Activated CD8-positive, alpha-beta memory T cell treated with anti-CD3 and anti-CD28 coated beads, Interleukin-2, amount 50 U/mL, for 24 hours (primary cell): ENCODE results near the gene POU2F1.

Source experiments
- DNase-seq: peaks from one replicate; pipeline ENCODE4 v3.0.0-alpha.2; 2020; ENCODE audit errors: extremely low read depth

Gene POU2F1

GRCh38 chr1:167220537-167221125 lies at the start of gene POU2F1:
Gene POU2F1, plus strand, starts transcription at chr1:167220886. Its CDS starts 12 bp downstream, at chr1:167220898.
- peak; percentile 97 for DNase-seq

DNA sequence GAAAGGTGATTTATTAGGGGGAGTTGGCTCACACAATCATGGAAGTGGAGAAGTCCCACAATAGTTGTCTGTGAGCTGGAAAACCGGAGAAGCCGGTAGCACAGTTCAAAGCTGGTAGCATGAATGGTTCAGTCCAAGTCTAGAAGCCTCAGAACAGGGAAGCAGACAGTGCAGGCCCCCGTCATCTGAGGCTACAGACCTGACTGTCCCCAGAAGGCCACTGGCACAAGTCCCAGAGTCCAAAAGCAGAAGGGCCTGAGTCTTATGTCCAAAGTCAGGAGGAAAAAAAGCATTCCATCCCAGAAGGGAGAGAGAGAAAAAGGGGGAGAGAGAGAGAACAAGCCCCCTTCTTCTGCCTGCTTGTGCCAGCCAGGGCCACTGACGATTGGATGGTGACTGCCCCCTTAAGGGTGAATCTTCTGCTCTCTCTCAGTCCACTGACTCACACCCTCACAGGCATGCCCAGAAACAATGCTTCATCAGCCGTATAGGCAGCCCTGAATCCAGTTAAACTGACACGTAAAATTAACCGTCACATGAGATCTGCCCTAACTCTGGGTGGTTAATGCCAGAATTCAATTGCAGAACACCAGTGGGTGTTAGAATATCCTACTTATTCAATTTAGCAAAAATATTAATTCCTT lies 49.3 kb upstream of the POU2F1 start:
- DNase-seq = no peak

- DNase-seq = no peak
These were observed 47.0 kb upstream of the POU2F1 start for GRCh38 chr1:167173516-167174184.

DNA sequence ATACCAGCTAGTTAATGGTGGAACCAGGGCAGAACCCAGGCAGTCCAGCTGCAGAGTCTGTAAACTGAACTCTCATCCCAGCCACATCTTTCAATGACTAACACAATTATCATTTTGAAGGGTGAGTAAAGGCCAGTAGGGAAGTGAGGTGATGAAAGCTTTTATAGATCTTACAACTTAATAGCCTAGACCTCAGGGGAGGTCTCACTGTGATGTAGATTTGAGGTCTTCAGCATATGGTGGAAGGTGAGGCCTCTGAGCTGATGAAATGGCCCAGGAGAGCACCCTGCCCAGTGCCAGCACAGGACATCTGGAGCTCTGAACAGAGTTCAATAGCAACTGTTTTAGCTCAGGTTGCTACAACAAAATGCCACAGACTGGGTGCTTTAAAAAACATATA lies 44.8 kb upstream of the POU2F1 start:
- DNase-seq = no peak

GRCh38 chr1:167178831-167179230 lies 41.9 kb upstream of the POU2F1 start:
- DNase-seq = no peak

- no peak for DNase-seq
These were observed 37.9 kb upstream of the POU2F1 start for GRCh38 chr1:167182571-167183320.

DNA sequence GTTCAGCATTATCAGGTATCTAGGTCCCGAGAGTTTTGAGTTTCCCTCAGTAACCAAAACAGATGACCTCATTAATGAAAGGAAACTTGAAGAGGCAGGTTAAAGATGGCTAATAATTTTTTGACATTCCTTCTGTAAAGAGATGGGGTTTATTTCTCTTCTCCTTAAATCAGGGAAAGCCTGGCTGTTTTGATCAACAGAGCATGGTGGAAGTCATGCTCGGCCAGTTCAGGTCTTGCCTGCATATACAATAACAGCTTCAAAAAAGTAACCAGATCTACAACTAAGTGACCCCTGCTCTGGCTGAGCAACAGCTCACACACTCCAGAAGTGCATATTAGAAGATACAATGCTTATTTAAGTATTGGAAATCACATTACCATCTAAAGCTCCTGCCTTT lies 36.6 kb upstream of the POU2F1 start:
- DNase-seq = no peak

GRCh38 chr1:167185062-167185461 lies 35.6 kb upstream of the POU2F1 start:
- DNase-seq = no peak

DNA sequence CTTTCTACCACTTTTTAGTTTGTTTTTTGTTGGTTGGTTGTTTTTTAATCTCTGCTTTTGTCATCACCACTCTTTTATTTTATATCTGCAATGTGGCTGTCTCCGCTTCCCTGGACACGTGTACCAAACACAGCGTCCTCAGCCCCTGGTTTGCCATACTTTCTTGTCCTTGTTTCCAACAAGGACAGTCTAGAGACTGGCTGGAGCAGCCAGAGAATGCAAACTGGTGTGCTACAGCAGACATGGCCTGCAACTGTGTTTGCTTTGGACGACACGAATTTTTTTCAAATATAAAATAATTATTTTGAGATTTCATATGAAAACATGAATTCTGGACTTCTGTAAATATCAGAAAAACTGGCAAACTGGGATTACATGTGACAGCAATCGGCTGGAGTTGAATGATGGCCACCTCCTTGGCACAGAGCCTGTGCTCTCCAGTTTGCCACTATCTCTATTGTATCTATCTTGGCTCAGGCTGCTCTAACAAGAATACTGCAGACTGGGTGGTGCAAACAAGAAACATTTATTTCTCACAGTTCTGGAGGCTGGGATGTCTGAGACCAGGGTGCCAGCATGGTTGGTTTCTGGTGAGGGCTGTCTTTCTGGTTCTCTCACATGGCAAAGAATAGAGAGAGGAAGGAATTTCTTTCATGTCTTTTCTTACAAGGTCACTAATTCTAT lies 34.6 kb upstream of the POU2F1 start:
- no peak for DNase-seq

- no peak for DNase-seq
These were observed 33.9 kb upstream of the POU2F1 start for GRCh38 chr1:167186771-167187170.

GRCh38 chr1:167190747-167191237 lies 29.9 kb upstream of the POU2F1 start:
- DNase-seq = no peak

DNA sequence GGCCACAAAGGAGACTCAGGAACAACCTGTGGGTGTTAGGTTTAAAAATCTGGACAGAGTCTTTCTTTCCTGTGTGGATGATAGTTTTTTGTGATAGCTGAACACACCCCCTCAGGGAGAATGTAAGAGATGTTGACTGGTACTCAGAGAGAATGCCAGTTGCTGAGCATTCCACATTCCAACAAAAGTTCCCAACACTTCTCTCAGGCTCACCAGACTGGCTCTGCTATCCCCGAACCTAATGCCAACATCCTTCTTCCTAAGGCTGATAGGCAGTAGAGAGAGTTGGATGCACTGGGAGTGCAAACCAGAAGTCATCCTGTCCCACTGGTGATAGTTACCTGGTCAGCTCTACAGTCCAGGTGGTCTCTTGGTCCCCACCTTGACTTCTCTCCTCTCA lies 28.7 kb upstream of the POU2F1 start:
- DNase-seq = no peak

DNA sequence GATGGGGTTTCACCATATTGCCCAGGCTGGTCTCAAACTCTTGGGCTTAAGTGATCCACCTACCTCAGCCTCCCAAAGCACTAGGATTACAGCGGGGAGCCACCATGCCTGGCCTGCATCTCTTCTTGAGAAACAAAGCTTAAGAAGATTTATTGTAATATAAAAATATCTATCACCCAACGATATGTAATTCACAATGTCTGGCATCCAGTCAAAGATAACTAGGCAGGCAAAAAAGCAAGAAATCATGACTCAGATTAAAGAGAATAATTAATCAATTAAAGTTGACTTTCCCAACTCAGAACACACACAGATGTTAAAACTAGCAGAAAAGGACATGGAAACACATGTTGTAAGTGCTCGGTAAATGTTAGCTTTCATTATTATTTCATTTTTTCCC lies 26.5 kb upstream of the POU2F1 start:
- no peak for DNase-seq

DNA sequence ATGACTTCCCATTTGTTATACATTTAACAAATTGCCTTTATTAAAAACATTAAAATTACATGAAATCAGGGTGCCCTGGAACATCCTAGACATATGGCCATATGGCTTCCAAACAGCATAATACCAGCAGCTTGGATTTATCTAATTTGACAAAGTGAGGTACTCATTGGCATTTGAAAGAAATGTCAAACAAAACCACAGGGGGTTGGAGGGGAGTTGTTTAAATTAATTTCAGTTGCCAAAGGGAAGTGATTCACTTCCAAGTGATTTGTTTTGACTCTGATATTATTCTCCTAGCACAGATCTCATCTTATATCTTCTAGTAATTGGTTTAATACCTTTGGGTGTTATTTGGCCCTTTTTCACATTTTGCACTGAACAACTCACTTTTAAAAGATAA lies 24.5 kb upstream of the POU2F1 start:
- no peak for DNase-seq

- DNase-seq = no peak
These were observed 23.4 kb upstream of the POU2F1 start for GRCh38 chr1:167197236-167197635.

DNA sequence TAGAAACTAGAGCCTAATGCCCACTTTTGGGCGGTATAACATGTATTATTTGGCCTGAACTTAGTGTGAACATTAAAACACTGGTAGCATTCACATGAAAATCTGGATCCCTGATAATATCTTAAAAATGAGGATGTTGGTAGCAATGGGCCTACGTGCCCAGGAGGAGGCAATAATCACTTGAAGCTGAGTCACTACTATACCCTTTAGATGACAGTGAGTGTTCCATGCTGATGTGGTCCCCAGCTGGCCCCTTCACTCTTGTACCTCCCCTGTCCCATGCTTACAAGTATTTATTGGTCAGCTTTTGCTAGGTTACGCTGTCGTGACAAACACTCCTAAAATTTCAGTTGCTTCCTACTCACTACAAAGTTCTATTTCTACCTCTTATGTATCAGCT lies 23.0 kb upstream of the POU2F1 start:
- no peak for DNase-seq

GRCh38 chr1:167198518-167199133 lies 22.1 kb upstream of the POU2F1 start:
- DNase-seq = no peak

DNA sequence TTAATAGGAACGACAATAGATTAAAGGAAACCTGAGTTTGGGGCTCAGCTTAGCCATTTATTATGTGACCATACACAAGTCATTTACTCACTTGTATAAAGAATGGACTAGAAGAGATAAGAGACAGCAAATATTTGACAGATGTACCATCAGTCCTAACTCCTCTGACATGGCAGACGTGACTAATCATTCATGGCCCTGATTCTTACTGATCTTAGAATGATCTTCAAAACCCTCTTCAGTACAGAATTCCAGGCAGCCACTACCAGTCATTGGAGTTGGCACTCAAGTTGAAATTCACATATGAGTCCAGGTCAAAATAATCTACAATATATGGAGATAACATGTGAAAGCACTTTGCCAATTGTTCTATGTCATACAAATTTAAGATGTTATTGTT lies 21.0 kb upstream of the POU2F1 start:
- no peak for DNase-seq

- no peak for DNase-seq
These were observed 20.4 kb upstream of the POU2F1 start for GRCh38 chr1:167200272-167200671.

- DNase-seq = no peak
These were observed 19.9 kb upstream of the POU2F1 start for GRCh38 chr1:167200749-167201148.

DNA sequence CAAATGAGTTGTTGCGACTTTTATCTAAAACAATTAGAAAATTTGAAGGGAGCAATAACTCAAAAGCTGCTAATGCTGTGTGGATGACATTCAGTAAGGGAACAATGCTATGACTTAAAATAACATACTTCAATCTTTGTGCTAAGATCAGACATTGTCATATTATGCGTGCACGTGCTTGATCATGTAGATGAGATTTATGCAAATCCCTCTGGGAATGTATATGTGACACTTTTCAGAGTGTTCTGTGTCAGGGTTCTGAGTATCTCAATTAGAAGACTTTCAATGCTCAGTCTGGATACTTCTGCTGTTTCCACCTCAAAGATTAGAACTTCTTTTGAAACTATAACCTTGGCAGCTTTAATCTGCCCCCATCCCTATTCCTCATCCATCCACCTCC lies 18.6 kb upstream of the POU2F1 start:
- DNase-seq = no peak
